H1 (cell line): ENCODE data around the gene NFAT5. TPM values are rescaled to one million over a fixed set of nuclear protein-coding genes. Genes with fewer than 3 reads are reported as not detected.

Source experiments
- CTCF ChIA-PET: fragments of 300-600 bp; sonication (Branson Sonifier 250); formaldehyde crosslinking; loops from one replicate; lab custom pipeline; 2021; ENCODE audit not compliant: partially characterized antibody; lab: Charles Lee
- POLR2A ChIA-PET: fragments of 300-600 bp; sonication (Branson Sonifier 250); formaldehyde crosslinking; loops from one replicate; lab custom pipeline; 2021; ENCODE audit warnings: inconsistent platforms; ENCODE audit not compliant: partially characterized antibody; lab: Charles Lee
- DNase-seq, 2 experiments: peaks; one replicate each; pipeline versions ENCODE4 v3.0.0 to v3.0.0-alpha.2; 2010 to 2022; ENCODE audit warnings: low spot score in 2 of 2, low read depth in 1 of 2, mixed read lengths in 1 of 2
- FAIRE-seq: peaks from 2 replicates; lab custom pipeline; 2011; peaks lifted over from hg19 to GRCh38; lab: Jason Lieb, UNC
- H2AFZ ChIP-seq: 2 replicates; pipeline ENCODE4 v1.8.1; 2012; ENCODE audit warnings: low read length, inconsistent platforms
- H2AK5ac ChIP-seq: 2 replicates; pipeline ENCODE4 v1.6.1; 2013; ENCODE audit warnings: low read depth, low read length
- H2BK120ac ChIP-seq: replicated peaks from 2 replicates; pipeline ENCODE3; 2013; ENCODE audit warnings: low read depth, low read length, inconsistent platforms
- H2BK12ac ChIP-seq: 2 replicates; pipeline ENCODE4 v1.6.1; 2013; ENCODE audit warnings: low read depth, low read length
- H2BK15ac ChIP-seq: 2 replicates; pipeline ENCODE4 v1.6.1; 2013; ENCODE audit warnings: low read length
- H2BK20ac ChIP-seq: 2 replicates; pipeline ENCODE4 v1.6.1; 2013; ENCODE audit warnings: low read length
- H2BK5ac ChIP-seq: 2 replicates; pipeline ENCODE4 v1.6.1; 2013; ENCODE audit warnings: low read depth, low read length
- H3K14ac ChIP-seq: 2 replicates; pipeline ENCODE4 v1.6.1; 2013; ENCODE audit warnings: inconsistent platforms; ENCODE audit not compliant: insufficient read length
- H3K18ac ChIP-seq: 2 replicates; pipeline ENCODE4 v1.6.1; 2013; ENCODE audit warnings: low read length; ENCODE audit errors: extremely low read depth
- H3K23ac ChIP-seq: 2 replicates; pipeline ENCODE4 v1.6.1; 2013; ENCODE audit warnings: inconsistent platforms; ENCODE audit not compliant: insufficient read length
- H3K23me2 ChIP-seq: 2 replicates; pipeline ENCODE4 v1.6.1; 2013; ENCODE audit warnings: low read depth, low read length
- H3K27ac ChIP-seq: 2 replicates; pipeline ENCODE4 v1.6.1; 2011; ENCODE audit warnings: low read depth, low read length, inconsistent platforms
- H3K27me3 ChIP-seq, 4 experiments: replicated peaks in 1 of 4; 1 replicate in 1 of 4; 2 replicates in 3 of 4; pipeline versions ENCODE4 v1.6.1 to v1.8.1; 2011 to 2013; ENCODE audit warnings: low read length in 3 of 4, mild to moderate bottlenecking in 3 of 4, inconsistent platforms in 2 of 4, mixed read lengths in 2 of 4, moderate library complexity in 1 of 4; ENCODE audit not compliant: control insufficient read depth in 3 of 4, insufficient read depth in 3 of 4; ENCODE audit errors: extremely low read depth in 1 of 4
- H3K36me3 ChIP-seq, 4 experiments: 2 replicates each; pipeline versions ENCODE4 v1.6.1 to v1.8.1; 2011 to 2013; ENCODE audit warnings: mild to moderate bottlenecking in 4 of 4, low read length in 3 of 4, moderate library complexity in 2 of 4, control low read depth in 1 of 4, inconsistent platforms in 1 of 4; ENCODE audit not compliant: insufficient read depth in 4 of 4, control insufficient read depth in 2 of 4
- H3K4ac ChIP-seq: replicated peaks from 2 replicates; pipeline ENCODE3; 2013; ENCODE audit warnings: low read length, low read depth, mixed read lengths, inconsistent platforms; ENCODE audit not compliant: insufficient read length
- H3K4me1 ChIP-seq, 4 experiments: replicated peaks in 1 of 4; 1 replicate in 1 of 4; 2 replicates in 3 of 4; pipeline versions ENCODE4 v1.6.1 to v1.8.1; 2011 to 2013; ENCODE audit warnings: low read length in 3 of 4, inconsistent platforms in 2 of 4, mixed read lengths in 1 of 4; ENCODE audit not compliant: insufficient read depth in 4 of 4, control insufficient read depth in 3 of 4
- H3K4me2 ChIP-seq, 2 experiments: 2 replicates each; pipeline versions ENCODE4 v1.6.1 to v1.8.1; 2011 to 2013; ENCODE audit warnings: low read depth in 2 of 2, low read length in 2 of 2, control low read depth in 1 of 2, inconsistent platforms in 1 of 2, mild to moderate bottlenecking in 1 of 2; ENCODE audit not compliant: insufficient read depth in 1 of 2
- H3K4me3 ChIP-seq, 4 experiments: fragments of 200-600, 300-600 bp in 1 of 4; sonication (generic), shearing (Covaris generic), sonication (Bioruptor Twin) in 1 of 4; 2 replicates each; pipeline versions ENCODE4 v1.5.1 to v1.8.1; 2011 to 2016; ENCODE audit warnings: low read length in 4 of 4, low read depth in 3 of 4, control low read depth in 2 of 4, inconsistent platforms in 2 of 4, mild to moderate bottlenecking in 2 of 4, mixed read lengths in 1 of 4, moderate library complexity in 1 of 4; ENCODE audit not compliant: insufficient read depth in 2 of 4; ENCODE audit errors: extremely low read depth in 1 of 4
- H3K56ac ChIP-seq: replicated peaks from 2 replicates; pipeline ENCODE3; 2013; ENCODE audit warnings: low read depth, mild to moderate bottlenecking, mixed read lengths, low read length, inconsistent platforms; ENCODE audit not compliant: insufficient read length
- H3K79me1 ChIP-seq: 2 replicates; pipeline ENCODE4 v1.6.1; 2013; ENCODE audit warnings: low read depth, low read length, control low read depth
- H3K79me2 ChIP-seq, 2 experiments: 2 replicates each; pipeline versions ENCODE4 v1.6.1 to v1.8.1; 2012 to 2013; ENCODE audit warnings: low read length in 2 of 2, mild to moderate bottlenecking in 2 of 2, inconsistent platforms in 1 of 2; ENCODE audit not compliant: insufficient read depth in 2 of 2, control insufficient read depth in 1 of 2
- H3K9ac ChIP-seq, 4 experiments: replicated peaks in 1 of 4; 1 replicate in 1 of 4; 2 replicates in 3 of 4; pipeline versions ENCODE4 v1.6.1 to v1.8.1; 2011 to 2013; ENCODE audit warnings: low read depth in 3 of 4, low read length in 3 of 4, control low read depth in 2 of 4, mild to moderate bottlenecking in 2 of 4, moderate library complexity in 2 of 4, inconsistent platforms in 1 of 4; ENCODE audit errors: extremely low read depth in 1 of 4
- H3K9me3 ChIP-seq, 2 experiments: 2 replicates each; pipeline versions ENCODE4 v1.6.1 to v1.8.1; 2012 to 2013; ENCODE audit warnings: mild to moderate bottlenecking in 2 of 2, moderate library complexity in 2 of 2, control low read depth in 1 of 2, inconsistent platforms in 1 of 2, low read depth in 1 of 2, low read length in 1 of 2, mixed read lengths in 1 of 2; ENCODE audit not compliant: insufficient read depth in 2 of 2
- H4K20me1 ChIP-seq, 2 experiments: replicated peaks in 1 of 2; 2 replicates each; pipeline versions ENCODE3 to v1.8.1; 2011 to 2013; ENCODE audit warnings: inconsistent platforms in 2 of 2, low read length in 2 of 2, mild to moderate bottlenecking in 1 of 2; ENCODE audit not compliant: insufficient read depth in 2 of 2, control insufficient read depth in 1 of 2
- H4K5ac ChIP-seq: 2 replicates; pipeline ENCODE4 v1.6.1; 2013; ENCODE audit warnings: low read length, low read depth, mixed read lengths, inconsistent platforms; ENCODE audit not compliant: insufficient read length
- H4K8ac ChIP-seq: 2 replicates; pipeline ENCODE4 v1.8.0; 2013; ENCODE audit warnings: mild to moderate bottlenecking, moderate library complexity, low read length, inconsistent platforms; ENCODE audit not compliant: insufficient read depth; ENCODE audit errors: extremely low read depth
- H4K91ac ChIP-seq: replicated peaks from 2 replicates; pipeline ENCODE3; 2013; ENCODE audit warnings: low read length, mixed read lengths, inconsistent platforms; ENCODE audit not compliant: insufficient read length
- BCL11A ChIP-seq, 2 experiments: IDR thresholded peaks; one replicate each; pipeline ENCODE4 v1.6.1; 2011; ENCODE audit warnings: low read depth in 2 of 2, low read length in 2 of 2, mild to moderate bottlenecking in 2 of 2
- CHD1 ChIP-seq: IDR thresholded peaks from 2 replicates; pipeline ENCODE4 v1.6.1; 2012; ENCODE audit warnings: low read depth, low read length, improper control_type of control experiment
- GABPA ChIP-seq: IDR thresholded peaks from 2 replicates; pipeline ENCODE4 v1.6.1; 2011; ENCODE audit warnings: mild to moderate bottlenecking, low read length, moderate library complexity, borderline replicate concordance; ENCODE audit not compliant: insufficient read depth
- JUND ChIP-seq: IDR thresholded peaks from 2 replicates; pipeline ENCODE4 v1.6.1; 2011; ENCODE audit warnings: mild to moderate bottlenecking, improper control_type of control experiment, low read length
- MAFK ChIP-seq: IDR thresholded peaks from 2 replicates; pipeline ENCODE4 v1.6.1; 2012; ENCODE audit warnings: low read depth, mild to moderate bottlenecking, improper control_type of control experiment, low read length
- MAX ChIP-seq: IDR thresholded peaks from 2 replicates; pipeline ENCODE4 v1.6.1; 2012; ENCODE audit warnings: inconsistent platforms
- TAF1 ChIP-seq: IDR thresholded peaks from 2 replicates; pipeline ENCODE4 v1.6.1; 2011; ENCODE audit warnings: mild to moderate bottlenecking, low read depth, low read length
- TBP ChIP-seq: IDR thresholded peaks from 2 replicates; pipeline ENCODE4 v1.6.1; 2011; ENCODE audit warnings: low read depth, low read length, improper control_type of control experiment
- WGBS, 2 experiments: shearing (Covaris generic) in 1 of 2; methylation state at CpG; one replicate each; pipeline versions ENCODE4 v1.1.6 to v1.1.7; 2013 to 2015; ENCODE audit warnings: low lambda C conversion rate in 2 of 2, mixed read lengths in 2 of 2, inconsistent platforms in 1 of 2, low coverage in 1 of 2, missing lambda C conversion rate in 1 of 2; ENCODE audit not compliant: insufficient replicate concordance in 2 of 2, insufficient coverage in 1 of 2, insufficient read length in 1 of 2; ENCODE audit errors: extremely low coverage in 1 of 2, missing lambda C conversion rate in 1 of 2; 5-methylcytosine and 5-hydroxymethylcytosine counted together
- polyA plus RNA-seq, 7 experiments: library from polyadenylated mRNA; depleted of rRNA in 3 of 7; stranded (reverse) in 5 of 7; unstranded in 2 of 7; fragments of >200 nt in 5 of 7; fragments of 200-250 nt in 2 of 7; gene quantifications; 1 replicate in 5 of 7; 2 replicates in 1 of 7; 4 replicates in 1 of 7; pipeline versions ENCODE4 v1.2.1 to v1.2.3, GENCODE V29; 2011 to 2013; ENCODE audit warnings: missing spikeins in 2 of 7, mixed read lengths in 2 of 7
- total RNA-seq: library from RNA; stranded (reverse); fragmentation: NEBNext Ultra II Directional; extraction: Animal tissue kit (Norgen Biotek cat#: 25700); gene quantifications from 2 replicates; pipeline ENCODE4 v1.2.1, GENCODE V29; 2021

The NFAT5 gene
- total and polyA plus RNA-seq, 2 of the 8 experiments (the other 6 are each of a cell fraction or from before 2014, with no cell fraction given) = 8.9 to 29.0 TPM

GRCh38 chr16:69531988-69532387 lies 33.8 kb upstream of the NFAT5 start:
- Histone ChIP-seq H2AFZ (no peak overlapping the region), H4K5ac (no peak overlapping the region), H4K20me1 (no peaks in the 10 kb centered on the region), H3K14ac (no peak overlapping the region), H2BK120ac (no peak overlapping the region), H2BK15ac (no peak overlapping the region), H3K23me2 (peaks cover 2% of the 10 kb centered on the region; the same call in 1 of the 2 replicates), H3K9ac (no peak overlapping the region), H3K4me2 (no peak overlapping the region), H2BK20ac (peak overlapping the region; percentile 72; the same call in 1 of the 2 replicates), H2BK5ac (no peak overlapping the region; the same call in 1 of the 2 replicates), H3K4me3 (no peak overlapping the region), H3K27me3 (no peaks in the 10 kb centered on the region), H3K36me3 (no peaks in the 10 kb centered on the region), H3K56ac (no peak overlapping the region), H3K79me2 (no peaks in the 10 kb centered on the region), H3K23ac (no peak overlapping the region), H3K18ac (no peak overlapping the region), H4K8ac (no peak overlapping the region), H3K79me1 (no peaks in the 10 kb centered on the region), H3K4me1 (peaks cover 0 to 6% (median 6%) of the 10 kb centered on the region in 4 experiments; a peak in 4 of 7 replicates), H2AK5ac (0 out of 2 replicates have a peak overlapping the region, but pooled peaks have one; percentile 28), H3K27ac (no peak overlapping the region), H3K4ac (no peak overlapping the region), H4K91ac (peak overlapping the region; percentile 49), H2BK12ac (0 out of 2 replicates have a peak overlapping the region, but pooled peaks have one; percentile 68), H3K9me3 (no peaks in the 10 kb centered on the region)
- POLR2A ChIA-PET = no interaction called here
- no peak for FAIRE-seq
- CTCF ChIA-PET = interaction anchor here (0.6 kb wide), 2 partner anchors 28 to 410 kb away, joined by 3 to 4 read pairs; no protein-coding TSS in a partner anchor
- no peak for DNase-seq
- 81% methylated on average over 1 of the region's 1 CpG; no CpG with 5 or more reads in 1 of the 2 experiments for WGBS, 2 experiments
- no peak for TF ChIP-seq TAF1
- no peak for TF ChIP-seq JUND
- TF ChIP-seq GABPA = no peak
- TF ChIP-seq BCL11A (IDR thresholded peaks at IDR 0.05; ENCODE audit: low read depth in 2 of 2, low read length in 2 of 2) = no peak
- no peak for TF ChIP-seq TBP
- no peak for TF ChIP-seq CHD1
- no peak for TF ChIP-seq MAX
- no peak for TF ChIP-seq MAFK
